Endothelial cell of hepatic sinusoid (primary cell): ENCODE measurements around the gene CSDE1.
"Not testable (repeated sequence)": the region's sequence is repeated elsewhere in the genome, so short reads cannot be mapped to it uniquely, and the experiment has no call there.

ENCODE experiments used
- in situ Hi-C: cut with HindIII; loops from 2 replicates; pipeline ENCODE4 v1.10.0; 2017; ENCODE audit warnings: low sequenced_read_pairs

CSDE1 gene

GRCh38 chr1:114757455-114758255 lies at the start of gene CSDE1:
Gene CSDE1 (minus strand): TSS chr1:114757984. CDS start chr1:114739890, 18,094 bp downstream.
- in situ Hi-C loops = no loop called here

GRCh38 chr1:114804449-114804848 lies 46.7 kb upstream of the CSDE1 start:
- in situ Hi-C loops = not testable (repeated sequence)

- in situ Hi-C loops = no loop called here
Observed at GRCh38 chr1:114803001-114803400, 45.2 kb upstream of the CSDE1 start.

- in situ Hi-C loops = no loop called here
Observed at GRCh38 chr1:114794038-114794437, 36.3 kb upstream of the CSDE1 start.

- in situ Hi-C loops = not testable (repeated sequence)
Observed at GRCh38 chr1:114790581-114790980, 32.8 kb upstream of the CSDE1 start.

- in situ Hi-C loops = not testable (repeated sequence)
Observed at GRCh38 chr1:114786440-114786839, 28.7 kb upstream of the CSDE1 start.

- in situ Hi-C loops = no loop called here
Observed at GRCh38 chr1:114782476-114782875, 24.7 kb upstream of the CSDE1 start.

- in situ Hi-C loops = no loop called here
Observed at GRCh38 chr1:114780344-114781226, 22.8 kb upstream of the CSDE1 start, which contains the start of gene SIKE1. Gene SIKE1 (minus strand): TSS chr1:114780685. CDS start chr1:114780607, 78 bp downstream.

- in situ Hi-C loops = no loop called here
Observed at GRCh38 chr1:114779722-114780121, 21.9 kb upstream of the CSDE1 start.

GRCh38 chr1:114776726-114777125 lies 18.9 kb upstream of the CSDE1 start:
- in situ Hi-C loops = not testable (repeated sequence)

- in situ Hi-C loops = no loop called here
Observed at GRCh38 chr1:114771992-114772391, 14.2 kb upstream of the CSDE1 start.

GRCh38 chr1:114770989-114771388 lies 13.2 kb upstream of the CSDE1 start:
- in situ Hi-C loops = no loop called here

- in situ Hi-C loops = no loop called here
Observed at GRCh38 chr1:114764689-114765088, 6.9 kb upstream of the CSDE1 start.

- in situ Hi-C loops = no loop called here
Observed at GRCh38 chr1:114758256-114758832, 560 bp upstream of the CSDE1 start.

GRCh38 chr1:114756949-114757454 lies 782 bp downstream of the CSDE1 start:
- in situ Hi-C loops = no loop called here

GRCh38 chr1:114756009-114756892 lies 1.5 kb downstream of the CSDE1 start:
- in situ Hi-C loops = no loop called here

GRCh38 chr1:114755006-114755931 lies 2.5 kb downstream of the CSDE1 start:
- in situ Hi-C loops = no loop called here

GRCh38 chr1:114753702-114754101 lies 4.1 kb downstream of the CSDE1 start:
- in situ Hi-C loops = not testable (repeated sequence)

GRCh38 chr1:114753143-114753542 lies 4.6 kb downstream of the CSDE1 start:
- in situ Hi-C loops = no loop called here
